A673 (cell line): ENCODE results near the gene TGIF1.

Source experiments
- CTCF ChIP-seq: fragments of 300-800, 200-600 bp; sonication (generic); conservative IDR thresholded peaks from 2 replicates; pipeline ENCODE4 v1.5.1; 2017; ENCODE audit warnings: low read depth, mild to moderate bottlenecking, antibody characterized with exemption, low read length, moderate library complexity, mixed read lengths
- EZH2 ChIP-seq: fragments of 200-600 bp; sonication (generic); IDR thresholded peaks from 2 replicates; pipeline ENCODE4 v1.6.1; 2017; ENCODE audit warnings: borderline replicate concordance, low read depth, mild to moderate bottlenecking, mixed read lengths, antibody characterized with exemption, low read length; ENCODE audit not compliant: poor library complexity, severe bottlenecking

GRCh38 chr18:3422905-3423304 lies 27.1 kb upstream of the TGIF1 start:
- no peak for TF ChIP-seq CTCF
- no peak for TF ChIP-seq EZH2
